Measurements from ENCODE around the gene RNF19B.

DNA sequence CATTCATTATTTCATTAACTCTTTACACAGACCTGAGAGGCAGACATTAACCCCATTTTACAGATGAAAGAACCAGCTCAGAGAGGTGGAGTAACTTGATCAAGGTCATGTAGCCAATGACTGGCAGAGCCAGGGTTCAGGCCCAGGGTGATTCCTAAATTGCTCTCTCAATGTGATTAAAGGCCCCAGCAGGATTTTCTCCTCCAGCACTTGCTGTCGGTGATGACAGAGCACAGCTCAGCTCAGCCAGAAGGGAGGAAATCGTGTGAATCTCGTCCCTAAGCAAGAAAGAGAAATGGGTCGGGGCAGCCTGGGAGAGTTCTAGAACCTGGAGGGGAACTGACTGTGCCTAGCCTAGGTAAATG lies 19.5 kb upstream of the RNF19B start:
- TF ChIP-seq, protein P1, sequence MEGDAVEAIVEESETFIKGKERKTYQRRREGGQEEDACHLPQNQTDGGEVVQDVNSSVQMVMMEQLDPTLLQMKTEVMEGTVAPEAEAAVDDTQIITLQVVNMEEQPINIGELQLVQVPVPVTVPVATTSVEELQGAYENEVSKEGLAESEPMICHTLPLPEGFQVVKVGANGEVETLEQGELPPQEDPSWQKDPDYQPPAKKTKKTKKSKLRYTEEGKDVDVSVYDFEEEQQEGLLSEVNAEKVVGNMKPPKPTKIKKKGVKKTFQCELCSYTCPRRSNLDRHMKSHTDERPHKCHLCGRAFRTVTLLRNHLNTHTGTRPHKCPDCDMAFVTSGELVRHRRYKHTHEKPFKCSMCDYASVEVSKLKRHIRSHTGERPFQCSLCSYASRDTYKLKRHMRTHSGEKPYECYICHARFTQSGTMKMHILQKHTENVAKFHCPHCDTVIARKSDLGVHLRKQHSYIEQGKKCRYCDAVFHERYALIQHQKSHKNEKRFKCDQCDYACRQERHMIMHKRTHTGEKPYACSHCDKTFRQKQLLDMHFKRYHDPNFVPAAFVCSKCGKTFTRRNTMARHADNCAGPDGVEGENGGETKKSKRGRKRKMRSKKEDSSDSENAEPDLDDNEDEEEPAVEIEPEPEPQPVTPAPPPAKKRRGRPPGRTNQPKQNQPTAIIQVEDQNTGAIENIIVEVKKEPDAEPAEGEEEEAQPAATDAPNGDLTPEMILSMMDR (IDR thresholded peaks at IDR 0.05; ENCODE audit: borderline replicate concordance, extremely low read depth, low read length, poor library complexity, severe bottlenecking): no peak
- no peak for TF ChIP-seq EZH2 (IDR thresholded peaks at IDR 0.05; ENCODE audit: borderline replicate concordance, low read depth, low read length, severe bottlenecking)
